HT1080 (cell line): Measurements from ENCODE around the gene GNAS-AS1. TPM values are rescaled to one million over a fixed set of nuclear protein-coding genes. Genes with fewer than 3 reads are reported as not detected.

Source experiments
- DNase-seq: peaks from one replicate; pipeline ENCODE4 v3.0.0-alpha.2; 2015; ENCODE audit warnings: low read depth
- total RNA-seq: library from RNA; depleted of rRNA; stranded (reverse); fragments of >200 nt; shearing (Covaris generic); gene quantifications from 2 replicates; pipeline ENCODE4 v1.2.3, GENCODE V29; 2014

The GNAS-AS1 gene
- total RNA-seq, 1 experiment from 2014 or later: 5.0 TPM

GRCh38 chr20:58888103-58888502 lies 37.4 kb upstream of the GNAS-AS1 start:
- DNase-seq: no peak

GRCh38 chr20:58886546-58886945 lies 35.8 kb upstream of the GNAS-AS1 start:
- no peak for DNase-seq

DNA sequence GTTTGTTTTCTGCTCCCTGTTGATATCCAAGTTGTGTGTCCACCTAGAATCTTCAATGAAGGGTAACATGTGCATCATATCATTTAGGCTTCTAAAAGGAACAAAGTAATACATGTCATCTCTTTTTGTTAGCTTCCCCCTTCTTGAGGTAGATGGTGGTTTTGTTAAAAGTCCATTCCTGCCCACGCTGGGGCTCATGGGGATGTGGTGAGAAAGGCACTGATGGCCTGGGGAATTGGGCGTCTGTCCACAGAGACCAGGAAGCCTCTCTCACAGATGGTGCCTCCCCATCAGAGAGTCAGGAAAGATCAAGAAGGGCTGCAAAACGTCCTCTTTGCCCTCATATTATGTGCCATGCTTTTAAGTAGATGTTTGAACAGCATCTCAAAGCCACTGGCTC lies 34.3 kb upstream of the GNAS-AS1 start:
- DNase-seq: no peak

GRCh38 chr20:58883241-58883691 lies 32.6 kb upstream of the GNAS-AS1 start:
- DNase-seq: no peak

- DNase-seq: no peak
These were observed 32.0 kb upstream of the GNAS-AS1 start for GRCh38 chr20:58882704-58883089.

DNA sequence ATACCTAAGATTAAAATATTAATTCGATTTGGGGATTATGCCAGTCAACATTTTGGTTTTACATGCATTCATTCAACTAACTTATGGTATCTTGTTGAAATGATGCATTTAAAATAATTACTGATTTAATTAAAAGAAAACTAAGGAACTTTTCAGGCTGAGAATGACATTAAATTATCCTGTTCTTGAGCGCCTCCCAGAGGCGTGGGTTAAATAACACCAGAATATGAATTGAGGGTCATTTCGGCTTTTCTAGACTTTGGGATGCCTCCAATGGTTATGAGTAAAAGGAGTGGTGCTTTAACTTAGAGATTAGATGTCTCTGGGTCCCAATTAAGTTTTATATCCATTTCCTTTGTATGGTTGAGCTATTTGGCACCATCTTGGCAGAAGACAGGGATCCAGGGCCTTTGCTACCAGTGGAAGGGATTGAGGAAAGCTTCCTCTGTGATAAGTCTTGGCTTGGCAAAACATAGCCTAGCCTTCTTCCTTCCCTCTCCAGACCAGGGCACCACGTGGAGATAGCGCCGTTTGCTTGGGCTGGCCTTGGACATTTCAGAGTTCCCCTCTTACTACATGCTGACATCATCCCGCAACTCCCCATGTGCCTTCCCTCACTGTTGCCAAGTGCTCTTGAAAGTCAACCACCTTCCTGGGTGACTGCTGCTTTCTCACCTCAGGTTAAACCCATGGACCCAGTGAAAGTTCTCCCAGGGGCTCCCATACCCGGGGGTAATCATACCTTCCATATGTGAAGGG lies 30.5 kb upstream of the GNAS-AS1 start:
- no peak for DNase-seq

DNA sequence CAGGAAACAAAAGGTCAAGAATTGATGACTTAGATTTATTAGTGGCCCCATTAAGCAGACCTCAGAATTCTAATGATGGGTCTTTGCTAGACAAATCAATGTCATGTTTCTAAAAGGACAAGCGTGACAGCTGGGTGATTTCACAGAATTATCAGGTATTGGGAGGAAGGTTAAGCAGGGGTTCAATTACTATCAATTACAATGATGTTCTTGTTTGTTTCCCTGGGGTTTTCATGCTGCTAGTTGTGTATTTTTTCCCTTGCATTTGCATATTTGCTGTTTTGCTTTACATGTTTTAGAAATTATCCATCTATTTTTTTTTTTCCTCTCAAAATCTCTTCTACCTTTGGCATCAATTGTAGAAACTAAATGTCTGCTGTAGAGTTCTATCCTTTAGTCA lies 29.7 kb upstream of the GNAS-AS1 start:
- no peak for DNase-seq

- no peak for DNase-seq
These were observed 27.7 kb upstream of the GNAS-AS1 start for GRCh38 chr20:58878399-58878798.

DNA sequence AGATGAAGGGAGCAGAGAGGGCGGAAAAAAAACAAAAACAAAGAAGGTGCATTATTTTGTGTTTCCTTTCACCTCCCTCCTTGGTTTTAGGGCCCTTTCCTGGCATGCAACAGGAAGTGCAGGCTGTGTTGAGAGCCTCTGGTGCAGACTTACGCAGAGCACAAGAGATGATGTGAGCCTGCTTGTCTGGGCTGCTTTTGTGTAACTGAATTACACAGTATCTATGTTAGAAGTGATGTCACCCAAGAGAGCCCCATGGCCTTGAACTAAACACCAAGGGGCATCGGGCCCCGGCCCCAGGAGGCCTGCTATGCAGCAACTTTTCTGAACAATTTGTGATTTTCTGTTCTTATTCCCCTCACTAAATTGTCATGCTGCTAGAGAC lies 27.3 kb upstream of the GNAS-AS1 start:
- no peak for DNase-seq

DNA sequence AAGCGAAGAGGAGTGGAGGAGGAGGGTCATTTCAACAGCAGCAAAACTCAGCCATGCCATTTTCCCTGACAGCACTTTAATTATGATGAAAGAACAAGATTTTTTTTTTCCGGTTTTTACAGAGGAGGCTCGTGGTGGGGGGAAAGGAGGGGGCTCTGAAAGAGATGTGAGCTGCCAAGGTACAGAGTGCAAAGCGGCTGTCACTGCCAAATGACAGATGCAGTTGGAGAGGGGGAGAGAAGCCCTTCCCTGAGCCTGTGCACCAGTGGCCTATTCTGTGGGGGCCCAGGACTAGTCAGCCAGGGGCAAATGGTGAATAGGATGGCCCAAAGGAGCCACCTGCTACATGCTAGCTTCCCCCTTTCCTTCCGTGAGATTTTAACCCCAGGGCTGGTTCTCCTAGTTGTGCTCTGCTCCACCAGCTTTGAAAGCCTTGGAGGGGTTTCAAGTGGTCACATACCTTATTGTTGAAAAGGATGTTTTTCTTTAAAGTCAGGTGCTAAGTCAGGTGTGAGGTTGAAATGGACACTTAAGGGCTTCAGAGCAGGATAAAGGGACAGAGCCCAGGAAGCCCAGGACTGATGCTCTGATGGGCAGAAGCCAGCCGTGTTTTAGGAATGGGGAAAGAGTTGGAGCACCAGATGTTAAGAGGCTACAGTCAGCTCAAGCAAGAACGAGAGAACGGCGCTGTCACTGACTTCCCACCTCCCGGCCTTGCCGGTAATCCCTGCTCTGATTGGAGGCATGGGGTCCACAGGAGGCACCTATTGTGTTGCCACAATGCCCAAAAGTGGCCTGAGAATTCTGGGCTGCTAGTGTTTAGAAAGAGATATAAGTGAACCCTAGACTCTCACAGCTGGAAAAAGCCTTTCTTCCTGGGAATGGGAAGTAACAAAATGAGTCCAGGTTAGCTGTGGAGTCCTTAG lies 26.6 kb upstream of the GNAS-AS1 start:
- DNase-seq: no peak

- no peak for DNase-seq
These were observed 25.7 kb upstream of the GNAS-AS1 start for GRCh38 chr20:58876437-58876836.

- DNase-seq: peak; percentile 87
These were observed 24.9 kb upstream of the GNAS-AS1 start for GRCh38 chr20:58875541-58876134.

GRCh38 chr20:58875111-58875510 lies 24.4 kb upstream of the GNAS-AS1 start:
- no peak for DNase-seq

GRCh38 chr20:58874469-58874868 lies 23.8 kb upstream of the GNAS-AS1 start:
- DNase-seq: no peak

- no peak for DNase-seq
These were observed 20.9 kb upstream of the GNAS-AS1 start for GRCh38 chr20:58871533-58872102.

- DNase-seq: peak; percentile 60
These were observed 19.8 kb upstream of the GNAS-AS1 start for GRCh38 chr20:58870293-58871014.

DNA sequence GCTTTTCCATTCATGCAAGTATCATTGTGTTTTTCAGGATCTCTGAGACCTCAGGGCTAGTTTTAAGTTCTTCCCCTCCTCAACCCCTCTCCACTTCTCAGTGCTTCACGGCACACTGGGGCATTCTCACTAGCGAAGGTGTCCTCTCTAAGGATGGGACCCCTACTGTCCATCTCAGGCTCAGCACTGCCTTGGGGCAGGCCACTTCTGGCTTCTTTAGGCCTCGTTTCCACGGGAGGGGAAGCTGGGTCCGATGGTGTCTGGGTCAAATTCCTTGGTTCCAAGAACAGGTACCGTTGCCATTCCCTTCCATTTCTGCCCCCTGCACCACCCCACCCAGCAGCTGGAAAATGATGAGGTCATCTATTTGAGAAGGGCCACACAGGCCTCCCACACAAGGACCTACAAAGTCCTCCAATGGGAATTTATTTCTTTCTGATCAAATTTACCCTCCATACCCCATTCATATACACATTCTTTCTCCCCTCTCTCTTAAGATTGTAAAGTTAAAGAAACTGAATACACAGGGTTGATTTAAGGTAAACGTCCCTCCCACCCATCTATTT lies 19.0 kb upstream of the GNAS-AS1 start:
- no peak for DNase-seq

DNA sequence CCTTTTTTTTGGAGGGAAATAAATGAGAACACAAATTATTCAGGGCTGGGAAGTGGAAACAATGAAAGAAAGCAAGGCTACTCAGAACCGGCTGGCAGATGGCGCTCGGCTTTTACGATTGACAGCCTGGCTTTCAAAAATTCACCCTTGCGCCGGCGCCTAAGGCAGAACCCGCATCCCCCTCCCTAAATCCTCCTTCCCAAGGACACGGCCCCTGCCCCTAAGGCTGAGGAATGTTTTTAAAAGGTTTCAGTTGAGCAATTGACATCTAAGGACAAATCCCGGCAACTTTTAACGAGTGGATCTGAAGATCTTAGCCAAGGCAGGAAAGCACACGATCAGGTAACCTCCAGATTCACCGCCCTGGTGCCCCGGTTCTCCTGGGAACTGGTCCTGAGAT lies 18.1 kb upstream of the GNAS-AS1 start:
- no peak for DNase-seq

DNA sequence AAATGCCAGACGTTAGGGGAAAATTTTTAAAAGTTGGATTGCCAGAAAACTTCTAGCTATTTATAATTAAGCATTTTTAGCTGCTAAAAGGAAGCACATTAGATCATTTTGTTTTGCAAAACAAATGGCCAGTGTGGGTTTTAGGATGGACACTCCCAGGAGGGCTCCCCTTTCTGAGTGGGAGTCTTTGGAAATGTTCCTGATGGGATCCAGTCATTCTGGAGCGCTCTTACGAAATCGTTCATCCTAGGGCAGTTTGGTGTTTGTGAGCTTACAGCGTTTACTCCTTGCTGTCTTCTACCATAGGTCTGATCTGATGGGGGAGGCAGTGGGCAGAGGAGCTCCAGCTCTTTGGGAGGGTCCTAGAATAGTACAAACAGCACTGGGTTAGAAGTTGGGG lies 16.5 kb upstream of the GNAS-AS1 start:
- DNase-seq: no peak

GRCh38 chr20:58865843-58866242 lies 15.1 kb upstream of the GNAS-AS1 start:
- no peak for DNase-seq

DNA sequence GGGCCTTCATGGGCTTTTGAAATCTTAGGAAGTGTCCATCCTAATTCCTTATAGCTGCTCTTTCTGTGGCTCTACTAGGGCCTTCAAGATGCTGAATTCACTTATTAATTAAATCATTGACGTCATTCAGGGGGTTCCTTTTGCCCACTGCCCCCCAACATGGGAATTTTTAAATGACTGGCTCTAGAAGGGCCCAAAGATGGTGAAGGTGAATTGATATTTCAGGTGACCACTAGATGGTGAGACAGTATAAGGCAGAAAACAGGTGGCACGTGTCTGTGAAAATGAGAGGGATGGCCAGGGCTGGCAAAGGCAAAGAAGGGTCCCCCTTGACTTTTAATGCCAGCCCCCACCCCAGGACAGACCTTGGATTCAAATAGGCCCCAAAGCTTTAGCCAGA lies 13.6 kb upstream of the GNAS-AS1 start:
- no peak for DNase-seq
